ENCODE data around the gene SGSH. TPM values are rescaled to one million over a fixed set of nuclear protein-coding genes. Genes with fewer than 3 reads are reported as not detected.

The SGSH gene
- 14.4 and 15.6 TPM in 2 replicates for total RNA-seq

DNA sequence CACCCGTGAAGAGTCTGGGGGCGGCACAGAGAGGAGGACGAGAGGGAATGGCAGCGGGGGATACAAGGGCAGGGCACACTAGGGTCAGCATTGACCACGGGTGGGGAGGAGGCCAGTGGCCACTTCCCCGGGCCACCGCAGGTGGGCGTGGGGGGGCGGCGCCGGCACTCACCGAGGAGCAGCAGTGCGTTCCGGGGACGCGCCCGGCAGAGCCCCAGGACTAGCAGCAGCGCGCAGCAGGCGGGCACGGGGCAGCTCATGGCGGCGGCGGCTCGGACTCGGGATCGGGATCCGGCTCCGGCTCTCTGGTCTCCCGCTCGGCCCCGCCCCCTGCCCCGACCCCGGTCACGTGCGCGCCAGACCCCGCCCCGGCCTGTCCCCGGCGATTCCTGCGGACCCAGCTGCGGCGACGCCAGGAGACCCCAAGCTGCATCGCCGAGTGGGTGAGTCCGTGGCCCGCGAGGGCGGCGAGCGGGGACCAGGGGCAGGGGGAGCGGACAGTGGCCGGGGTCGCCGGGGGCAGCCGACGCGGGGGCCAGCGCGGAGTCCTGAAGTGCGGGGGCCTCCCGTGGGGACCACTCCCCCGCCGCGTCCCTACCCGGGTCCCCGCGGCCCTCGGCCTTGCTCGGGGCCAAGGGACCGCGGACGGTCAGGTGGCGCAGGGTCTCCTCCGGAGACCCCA, at the start of gene SGSH, which contains the start of gene SLC26A11:
Gene SGSH (minus strand): TSS at position 280 of the 682 bp plus-strand sequence. CDS start 20 bp downstream, at position 260.
Gene SLC26A11 (plus strand): TSS at position 374 of the 682 bp plus-strand sequence. CDS start 1,134 bp downstream, outside the sequence.

DNA sequence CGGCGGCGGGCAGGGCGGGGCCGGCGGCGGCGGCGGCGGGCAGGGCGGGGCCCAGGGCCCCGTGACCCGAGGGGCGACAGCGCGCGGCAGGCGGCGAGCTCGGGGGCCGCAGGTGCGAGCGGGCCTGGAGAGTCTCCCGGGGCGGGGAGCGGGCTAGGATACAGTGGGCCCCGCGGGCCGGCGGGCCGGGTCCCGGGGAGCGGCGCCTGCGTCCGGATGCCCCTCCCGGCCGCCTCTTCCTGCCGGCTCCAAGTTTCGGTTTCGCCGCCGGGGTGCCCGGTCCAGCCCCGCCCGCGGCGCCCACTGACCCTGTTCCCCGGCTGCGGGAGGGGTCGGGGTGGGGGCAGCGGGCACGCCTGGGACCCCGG, 40.6 kb upstream of the SGSH start, which contains the start of gene RNF213:
Gene RNF213 (plus strand): TSS at position 62 of the 368 bp plus-strand sequence. CDS start 2,830 bp downstream, outside the sequence.

DNA sequence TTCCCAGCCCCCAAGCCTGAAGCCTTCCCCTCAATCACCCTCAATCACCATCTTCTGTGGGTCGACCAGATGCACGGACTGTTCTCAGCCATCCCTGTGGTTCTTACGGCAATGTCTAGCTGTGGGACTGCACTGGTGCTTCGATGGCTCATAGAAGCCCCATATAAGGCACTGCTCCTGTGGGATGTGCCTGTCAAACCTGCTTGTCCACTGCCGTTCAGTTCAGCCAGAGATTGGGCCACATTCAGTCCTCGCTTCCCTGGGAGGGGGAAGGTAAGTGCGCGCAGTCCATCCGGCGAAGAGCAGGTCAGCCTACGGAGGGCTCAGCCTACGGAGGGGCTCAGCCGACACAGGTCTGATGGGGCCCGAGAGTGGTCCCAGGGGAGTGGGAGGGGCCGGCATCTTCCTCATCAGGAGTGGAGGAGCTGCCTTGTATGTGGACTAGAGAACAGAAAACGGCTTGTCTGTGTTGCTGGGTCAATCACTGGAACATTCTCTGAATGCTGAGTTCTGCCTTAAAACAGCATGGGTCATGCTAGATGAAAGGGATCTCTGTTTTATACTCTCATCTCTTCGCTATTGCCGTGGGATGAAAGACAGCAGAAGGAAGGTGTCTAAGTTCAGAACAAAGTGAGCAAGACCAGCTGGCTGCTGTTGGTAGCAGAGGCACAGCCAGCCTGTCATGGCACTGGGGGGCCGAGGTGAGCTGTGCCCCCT, 50.2 kb downstream of the SGSH start, which contains the start of gene CARD14:
Gene CARD14 (plus strand): TSS at position 247 of the 717 bp plus-strand sequence. CDS start 11,409 bp downstream, outside the sequence.

Other genes starting within 250 kb of the SGSH start
- gene TBC1D16, start 184.5 kb downstream of the SGSH start, total RNA-seq, result 19.8 and 22.7 TPM in 2 replicates
- 1.0 and 2.0 TPM in 2 replicates for gene CCDC40, start 183.7 kb downstream of the SGSH start, total RNA-seq
- 24.2 and 26.9 TPM in 2 replicates for gene GAA, start 118.8 kb downstream of the SGSH start, total RNA-seq
- gene EIF4A3, start 73.2 kb downstream of the SGSH start, total RNA-seq, result 91.1 and 92.5 TPM in 2 replicates
- under 0.01 TPM in 1 of 2 replicates, not detected in the other for gene CARD14, start 50.3 kb downstream of the SGSH start, total RNA-seq
- 5.1 and 7.4 TPM in 2 replicates for gene SLC26A11, start 94 bp upstream of the SGSH start, total RNA-seq
- 26.2 and 27.6 TPM in 2 replicates for gene RNF213, start 40.5 kb upstream of the SGSH start, total RNA-seq
- gene ENDOV, start 194.8 kb upstream of the SGSH start, total RNA-seq, result 18.0 and 21.0 TPM in 2 replicates

Data from bronchus fibroblast of lung (primary cell).